Left lung (tissue), 10 donors: ENCODE data around the gene PKNOX2. TPM values are rescaled to one million over a fixed set of nuclear protein-coding genes. Genes with fewer than 3 reads are reported as not detected.
A peak's percentile ranks its signal among the peaks of the same experiment; 100 is the strongest.

ENCODE experiments used
- ATAC-seq: fragments of 200-7000 bp; cut with Tn5 transposase; one replicate; pipeline ENCODE4 v1.9.1; 2020; ENCODE audit warnings: moderate library complexity
- DNase-seq, 4 donors: peaks; one replicate each; pipeline ENCODE4 v3.0.0-alpha.2; 2013 to 2020
- H3K27ac ChIP-seq, 2 donors: fragments of 200-600 bp; sonication (generic) in 1 of 2; one replicate each; pipeline versions ENCODE4 v1.5.0 to v1.8.0; 2020 to 2021
- H3K27me3 ChIP-seq, 2 donors: fragments of 200-600 bp; sonication (generic) in 1 of 2; one replicate each; pipeline versions ENCODE4 v1.5.0 to v1.8.0; 2020 to 2021
- H3K36me3 ChIP-seq, 2 donors: fragments of 200-600 bp; sonication (generic) in 1 of 2; one replicate each; pipeline versions ENCODE4 v1.5.0 to v1.8.0; 2020 to 2021
- H3K4me1 ChIP-seq, 2 donors: fragments of 200-600 bp; one replicate each; pipeline ENCODE4 v1.8.0; 2021
- H3K4me3 ChIP-seq, 2 donors: fragments of 200-600 bp; sonication (generic) in 1 of 2; one replicate each; pipeline versions ENCODE4 v1.5.0 to v1.8.0; 2020 to 2021; ENCODE audit warnings: mild to moderate bottlenecking in 1 of 2
- H3K9me3 ChIP-seq, 2 donors: fragments of 200-600 bp; sonication (generic) in 1 of 2; one replicate each; pipeline versions ENCODE4 v1.5.0 to v1.8.0; 2020 to 2021
- CTCF ChIP-seq, 2 donors: fragments of 200-600 bp; sonication (generic) in 1 of 2; IDR thresholded peaks; one replicate each; pipeline versions ENCODE4 v1.5.0 to v1.8.0; 2021; ENCODE audit warnings: antibody characterized with exemption in 2 of 2
- intact Hi-C, 2 donors: fragments of 100-400 bp; cut with DNase I; formaldehyde crosslinking; loops; one replicate each; pipeline versions ENCODE4 v1.11.2 to v1.14.2; 2022
- polyA plus RNA-seq, 6 donors: library from polyadenylated mRNA; unstranded; fragments of 120-200 nt; gene quantifications; one replicate each; pipeline ENCODE4 v1.2.1, GENCODE V29; 2013; ENCODE audit not compliant: insufficient read length in 6 of 6
- total RNA-seq, 2 donors: library from RNA; stranded (reverse); fragmentation: NEBNext Ultra II Directional; extraction: Animal tissue kit (Norgen Biotek cat#: 25700); gene quantifications; one replicate each; pipeline ENCODE4 v1.2.1, GENCODE V29; 2021
- donor health status: DM: no; HTN: yes; CAD: no.
- donor health status: DM: no; HTN: no; CAD: no.

The PKNOX2 gene
- total and polyA plus RNA-seq, 8 donors, result 6.7 to 18.9 (median 16.7) TPM

GRCh38 chr11:125356797-125357196, 192.2 kb downstream of the PKNOX2 start:
- Histone ChIP-seq H3K9me3 (no peaks in the 10 kb centered on the region), H3K4me1 (no peaks in the 10 kb centered on the region), H3K27ac (no peak overlapping the region), H3K4me3 (no peak overlapping the region), H3K36me3 (no peaks in the 10 kb centered on the region), H3K27me3 (peaks cover 0 to 20% of the 10 kb centered on the region in 2 donors)
- no peak for TF ChIP-seq CTCF (IDR thresholded peaks at IDR 0.05)
- intact Hi-C loops, result no loop called here
- ATAC-seq (no peak), DNase-seq (no peak)

GRCh38 chr11:125357551-125357950, 193.0 kb downstream of the PKNOX2 start:
- H3K27ac ChIP-seq, result no peak overlapping the region
- no peak overlapping the region for H3K4me3 ChIP-seq
- DNase-seq, result peak in 1 of 4 donors; percentile 47
- peaks cover 0 to 20% of the 10 kb centered on the region in 2 donors for H3K27me3 ChIP-seq
- H3K9me3 ChIP-seq, result no peaks in the 10 kb centered on the region
- no peaks in the 10 kb centered on the region for H3K36me3 ChIP-seq
- H3K4me1 ChIP-seq, result no peaks in the 10 kb centered on the region
- intact Hi-C loops, result no loop called here
- ATAC-seq, result no peak
- no peak for TF ChIP-seq CTCF (IDR thresholded peaks at IDR 0.05)

DNA sequence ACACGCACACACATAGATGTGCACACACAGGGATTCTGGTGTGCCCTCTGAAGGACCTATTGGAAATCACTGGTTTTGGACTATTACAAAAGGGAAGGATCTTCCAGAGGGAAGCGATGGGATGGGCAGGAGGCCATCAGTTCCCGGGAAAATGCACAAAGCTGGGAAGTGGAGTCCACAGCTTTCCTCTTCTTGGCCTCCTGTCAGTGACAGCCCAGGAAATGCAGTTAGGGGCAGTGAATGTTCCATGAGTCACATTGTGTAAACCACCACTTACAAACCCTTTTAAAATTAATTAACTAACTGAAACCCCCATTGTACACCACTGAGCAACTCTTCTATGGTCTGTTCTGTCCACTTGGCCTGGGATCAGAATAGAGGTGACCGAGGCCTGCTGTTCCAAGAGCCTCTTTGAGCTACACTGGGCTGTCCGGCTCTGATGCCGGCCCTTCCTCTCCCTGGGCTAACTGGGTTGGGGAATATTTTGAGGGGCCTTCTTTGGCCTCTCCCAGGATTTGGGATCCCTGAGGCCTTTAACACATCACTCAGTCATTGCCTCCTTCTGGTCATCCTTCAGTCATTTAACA, 193.8 kb downstream of the PKNOX2 start:
- peak overlapping the region in 1 of 2 donors; percentile 18 for H3K27ac ChIP-seq

DNA sequence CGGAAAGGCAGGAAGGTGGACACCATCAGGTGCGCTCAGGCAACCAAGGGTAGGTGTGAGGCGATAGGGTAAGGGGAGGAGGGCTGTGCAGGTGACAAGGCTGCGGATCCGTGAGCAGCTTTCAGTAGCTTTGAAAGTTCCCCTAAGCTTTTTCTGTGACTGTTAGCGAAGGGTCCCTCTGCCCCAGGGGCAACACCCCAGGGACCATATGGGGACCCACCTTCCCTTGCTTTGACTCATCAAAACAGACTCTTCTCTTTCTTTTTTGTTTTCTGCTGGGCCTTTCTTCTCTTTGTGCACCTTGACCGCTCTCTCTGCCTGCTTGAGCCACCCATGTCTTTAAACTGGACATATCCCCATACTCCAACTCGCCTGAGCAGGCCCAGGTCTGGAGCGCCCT, 194.6 kb downstream of the PKNOX2 start:
- intact Hi-C loops, result no loop called here
- no peak for DNase-seq
- Histone ChIP-seq H3K9me3 (no peaks in the 10 kb centered on the region), H3K4me3 (no peak overlapping the region), H3K27ac (peak overlapping the region in 1 of 2 donors; percentile 18), H3K27me3 (peaks cover 0 to 34% of the 10 kb centered on the region in 2 donors), H3K36me3 (no peaks in the 10 kb centered on the region), H3K4me1 (no peaks in the 10 kb centered on the region)
- no peak for TF ChIP-seq CTCF (IDR thresholded peaks at IDR 0.05)
- no peak for ATAC-seq

More for the DNA sequence above, 193.8 kb downstream of the PKNOX2 start:
- TF ChIP-seq CTCF (IDR thresholded peaks at IDR 0.05), result no peak
- peaks cover 0 to 28% of the 10 kb centered on the region in 2 donors for H3K27me3 ChIP-seq
- intact Hi-C loops, result no loop called here
- ATAC-seq (no peak), DNase-seq (peak in 1 of 4 donors; percentile 23)
- no peak overlapping the region for H3K4me3 ChIP-seq
- H3K36me3 ChIP-seq, result no peaks in the 10 kb centered on the region
- H3K9me3 ChIP-seq, result no peaks in the 10 kb centered on the region
- no peaks in the 10 kb centered on the region for H3K4me1 ChIP-seq

GRCh38 chr11:125360066-125360465, 195.5 kb downstream of the PKNOX2 start:
- H3K27me3 ChIP-seq, result peaks cover 0 to 37% of the 10 kb centered on the region in 2 donors
- no peaks in the 10 kb centered on the region for H3K36me3 ChIP-seq
- no peak overlapping the region for H3K27ac ChIP-seq
- no peaks in the 10 kb centered on the region for H3K4me1 ChIP-seq
- intact Hi-C loops, result no loop called here
- no peak for TF ChIP-seq CTCF (IDR thresholded peaks at IDR 0.05)
- DNase-seq (peak in 1 of 4 donors; percentile 1), ATAC-seq (no peak)
- H3K4me3 ChIP-seq, result no peak overlapping the region
- H3K9me3 ChIP-seq, result no peaks in the 10 kb centered on the region
